B cell (primary cell): ENCODE data around the gene CNTN4.

Experiments used
- EZH2 ChIP-seq: IDR thresholded peaks from 2 replicates; pipeline ENCODE4 v1.6.1; 2012; ENCODE audit warnings: borderline replicate concordance, low read depth, mild to moderate bottlenecking, moderate library complexity, low read length; ENCODE audit not compliant: insufficient read depth, poor library complexity, severe bottlenecking
- TF ChIP-seq, protein P1 (sequence below): fragments of 200-600 bp; IDR thresholded peaks from one replicate; pipeline ENCODE4 v1.8.0; 2022; ENCODE audit warnings: antibody characterized with exemption, mild to moderate bottlenecking

GRCh38 chr3:3085782-3086181 is 987.1 kb downstream of the CNTN4 start:
- TF ChIP-seq, protein P1, sequence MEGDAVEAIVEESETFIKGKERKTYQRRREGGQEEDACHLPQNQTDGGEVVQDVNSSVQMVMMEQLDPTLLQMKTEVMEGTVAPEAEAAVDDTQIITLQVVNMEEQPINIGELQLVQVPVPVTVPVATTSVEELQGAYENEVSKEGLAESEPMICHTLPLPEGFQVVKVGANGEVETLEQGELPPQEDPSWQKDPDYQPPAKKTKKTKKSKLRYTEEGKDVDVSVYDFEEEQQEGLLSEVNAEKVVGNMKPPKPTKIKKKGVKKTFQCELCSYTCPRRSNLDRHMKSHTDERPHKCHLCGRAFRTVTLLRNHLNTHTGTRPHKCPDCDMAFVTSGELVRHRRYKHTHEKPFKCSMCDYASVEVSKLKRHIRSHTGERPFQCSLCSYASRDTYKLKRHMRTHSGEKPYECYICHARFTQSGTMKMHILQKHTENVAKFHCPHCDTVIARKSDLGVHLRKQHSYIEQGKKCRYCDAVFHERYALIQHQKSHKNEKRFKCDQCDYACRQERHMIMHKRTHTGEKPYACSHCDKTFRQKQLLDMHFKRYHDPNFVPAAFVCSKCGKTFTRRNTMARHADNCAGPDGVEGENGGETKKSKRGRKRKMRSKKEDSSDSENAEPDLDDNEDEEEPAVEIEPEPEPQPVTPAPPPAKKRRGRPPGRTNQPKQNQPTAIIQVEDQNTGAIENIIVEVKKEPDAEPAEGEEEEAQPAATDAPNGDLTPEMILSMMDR = no peak
- no peak for TF ChIP-seq EZH2
